SW 1271 (cell line): ENCODE results near the gene CHRNG.

Experiments used
- DNase-seq, 2 experiments: peaks; one replicate each; lab custom pipeline; 2025; lab: John Stamatoyannopoulos, UW

Gene CHRNG

DNA sequence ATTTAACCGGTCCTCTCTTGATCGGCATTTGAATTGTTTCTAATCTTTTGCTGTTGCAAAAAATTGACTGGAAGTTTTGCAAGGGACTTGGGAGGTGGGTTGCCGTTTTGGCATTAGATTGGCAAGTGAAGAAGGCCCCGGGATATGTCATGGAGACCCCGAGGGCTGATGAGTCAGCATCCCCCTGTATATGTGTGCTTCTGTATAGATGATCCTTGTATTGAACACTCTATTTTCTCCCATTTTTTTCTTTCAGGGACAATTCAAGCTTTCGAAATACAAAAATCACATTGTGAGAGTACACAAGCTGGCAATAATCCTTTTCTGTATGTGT lies 41.1 kb downstream of the CHRNG start:
- no peak for DNase-seq

DNA sequence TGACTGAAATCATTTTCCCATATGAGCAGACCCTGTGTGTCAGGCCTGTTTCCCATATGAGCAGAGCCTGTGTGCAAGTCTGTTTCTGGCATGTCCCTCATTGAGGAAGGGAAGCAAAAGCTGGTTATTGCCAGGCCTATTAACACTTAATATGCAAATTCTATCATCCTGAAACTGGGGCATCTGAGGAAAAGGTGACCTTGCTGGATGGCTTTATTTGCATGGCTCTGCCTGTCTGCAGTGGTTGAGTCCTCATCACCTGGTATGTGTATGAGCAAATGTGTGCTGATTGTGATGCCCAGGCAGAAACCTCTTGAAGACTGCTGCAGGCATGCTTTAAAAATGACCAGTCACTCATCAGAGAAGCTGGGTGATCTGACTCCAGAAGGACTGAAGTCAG lies 42.2 kb downstream of the CHRNG start:
- DNase-seq = no peak

DNA sequence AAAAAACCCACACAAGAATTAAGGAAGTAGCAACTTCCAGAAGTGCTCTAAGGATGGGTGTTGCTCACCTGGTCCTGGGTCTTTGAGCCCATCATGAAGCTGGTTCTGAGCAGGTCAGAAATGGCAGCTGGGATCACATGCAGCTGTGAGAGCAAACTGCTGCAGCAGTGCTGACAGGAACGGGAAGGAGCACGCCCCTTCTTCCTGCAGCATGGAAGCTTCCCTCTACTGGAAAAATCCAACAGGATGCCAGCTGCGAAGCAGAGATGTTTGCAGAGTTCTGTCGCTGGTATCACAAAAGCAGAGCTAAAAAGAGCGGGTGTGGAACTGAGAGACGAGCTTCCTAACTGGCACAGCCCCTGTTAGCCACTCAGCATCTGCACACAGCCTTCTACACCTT lies 44.7 kb downstream of the CHRNG start:
- DNase-seq = no peak

DNA sequence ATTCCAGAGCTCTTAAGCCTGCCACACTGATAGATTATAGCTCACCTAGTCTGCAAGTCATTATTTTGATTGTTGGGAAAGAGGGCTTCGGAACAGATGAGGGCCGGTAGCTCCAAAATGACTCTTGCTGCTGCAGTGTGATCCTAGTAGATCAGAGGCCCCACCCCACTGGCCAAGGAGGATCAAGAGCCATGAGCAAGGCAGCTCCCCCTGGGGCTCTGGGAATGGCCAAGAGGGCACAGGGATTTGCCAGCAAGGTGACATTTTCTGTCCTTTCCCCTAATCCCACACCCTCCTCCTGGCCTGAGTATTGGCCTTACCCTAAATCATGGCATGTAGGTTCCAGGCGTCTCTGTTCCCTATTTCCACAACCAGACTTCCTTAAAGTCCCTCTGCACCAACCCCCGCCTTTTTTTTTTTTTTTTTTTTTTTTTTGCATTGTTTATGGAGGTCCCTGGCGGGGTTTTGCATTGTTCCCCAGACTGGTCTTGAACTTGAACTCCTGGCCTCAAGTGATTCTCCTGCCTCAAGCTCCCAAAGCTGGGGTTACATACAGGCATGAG lies 47.5 kb downstream of the CHRNG start:
- no peak for DNase-seq

DNA sequence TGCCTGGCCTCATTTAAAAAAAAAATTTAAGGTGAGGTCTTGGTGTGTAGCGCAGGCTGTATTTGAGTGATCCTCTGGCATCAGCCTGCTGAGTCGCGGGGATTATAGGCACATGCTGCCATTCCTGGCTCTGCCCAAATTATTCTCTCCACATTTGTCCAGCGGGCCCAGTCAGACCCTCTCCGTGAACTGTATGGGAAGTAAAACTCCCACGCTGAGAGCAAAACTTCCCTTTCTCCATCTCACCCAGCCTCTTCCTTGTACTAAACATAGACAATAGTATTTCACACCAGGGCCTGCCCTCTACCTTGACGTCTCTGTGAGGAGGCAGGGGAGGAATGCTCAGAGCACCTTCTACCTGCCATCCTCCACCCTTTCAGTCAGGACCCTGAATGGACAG lies 48.0 kb downstream of the CHRNG start:
- no peak for DNase-seq

DNA sequence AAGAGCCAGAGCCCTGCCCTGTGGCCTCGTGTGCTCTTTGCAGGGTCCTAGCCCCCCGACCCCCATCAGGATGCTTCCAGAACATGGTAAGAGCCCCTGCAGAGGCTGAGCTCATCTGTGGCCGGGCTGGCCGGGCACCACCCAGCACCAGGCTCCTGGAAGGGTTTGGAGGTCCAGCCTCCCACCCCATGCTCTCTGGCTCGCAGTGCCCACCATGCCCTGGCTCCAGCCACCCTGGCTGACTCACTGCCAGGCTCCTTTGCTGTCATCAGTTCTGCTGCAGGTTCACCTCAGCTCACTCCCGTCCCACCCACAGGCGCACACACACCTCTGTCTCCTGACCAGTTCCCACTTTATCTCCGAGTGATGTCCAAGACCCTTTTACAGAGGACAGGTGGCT lies 48.5 kb downstream of the CHRNG start:
- no peak for DNase-seq

DNA sequence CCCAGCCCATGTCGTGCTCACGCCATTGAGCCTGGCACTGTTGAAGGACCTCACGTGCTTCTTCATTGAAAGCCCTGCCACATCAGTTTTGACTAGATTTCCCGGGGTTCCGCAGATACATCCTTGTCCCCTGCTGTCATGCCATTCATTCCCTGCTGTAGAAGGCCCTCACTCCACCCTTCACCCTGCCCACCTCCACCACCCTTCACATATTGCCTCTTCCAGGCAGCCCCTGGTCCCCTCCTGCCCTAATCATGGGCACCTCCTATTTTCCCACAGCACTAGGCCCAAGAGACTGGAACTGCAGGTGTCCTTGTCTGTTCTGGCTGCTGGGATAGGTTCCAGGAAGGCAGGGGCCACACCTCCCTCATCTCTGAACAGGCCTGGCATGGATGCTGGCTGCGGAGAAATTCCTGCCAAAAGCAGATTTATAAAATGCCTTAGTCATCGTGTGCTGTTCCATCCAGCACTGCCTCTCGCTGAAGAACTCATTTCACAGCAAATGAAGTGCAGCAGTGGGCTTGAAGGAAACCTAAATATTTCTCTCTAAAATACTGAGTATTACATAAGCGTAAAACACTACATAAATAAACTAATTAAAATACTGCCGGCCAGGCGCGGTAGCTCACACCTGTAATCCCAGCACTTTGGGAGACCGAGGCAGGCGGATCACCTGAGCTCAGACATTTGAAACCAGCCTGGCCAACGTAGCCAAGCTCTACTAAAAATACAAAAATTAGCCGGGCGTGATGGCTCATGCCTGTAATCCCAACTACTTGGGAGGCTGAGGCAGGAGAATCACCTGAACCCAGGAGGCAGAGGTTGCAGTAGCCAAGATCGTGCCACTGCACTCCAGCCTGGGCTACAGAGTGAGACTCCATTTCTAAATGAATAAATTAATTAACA lies 49.4 kb downstream of the CHRNG start:
- DNase-seq = no peak

DNA sequence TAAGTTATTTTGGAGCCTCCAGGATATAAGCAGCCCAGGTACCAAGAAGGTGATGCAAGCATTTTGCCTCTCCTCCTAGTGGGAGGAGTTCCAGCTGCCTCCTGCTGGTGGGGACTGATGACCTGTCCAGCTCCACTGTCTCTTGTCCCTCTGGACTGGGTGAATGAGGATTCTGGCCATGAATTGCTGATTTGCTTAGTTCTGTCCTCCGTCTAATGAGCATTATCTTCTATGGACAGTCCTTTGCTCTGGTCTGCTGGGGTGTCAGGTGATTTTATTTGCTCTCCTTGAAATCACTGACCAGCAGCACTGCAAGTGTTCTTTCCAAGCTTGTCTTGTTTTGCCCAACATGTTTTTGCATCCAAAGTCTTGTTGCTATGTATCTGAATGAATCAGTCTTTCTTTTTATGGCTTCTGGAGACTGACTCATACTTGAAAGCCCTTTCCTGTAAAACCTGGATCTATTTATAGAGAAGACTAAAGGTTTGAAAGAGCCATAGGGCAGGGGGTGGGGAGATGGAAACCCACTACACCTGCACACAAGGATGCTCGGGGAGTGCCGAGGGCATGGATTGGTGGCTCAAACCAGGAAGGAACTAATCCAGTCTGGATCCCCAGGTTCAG lies 53.4 kb downstream of the CHRNG start:
- peak in 1 of 2 experiments; percentile 64 for DNase-seq

DNA sequence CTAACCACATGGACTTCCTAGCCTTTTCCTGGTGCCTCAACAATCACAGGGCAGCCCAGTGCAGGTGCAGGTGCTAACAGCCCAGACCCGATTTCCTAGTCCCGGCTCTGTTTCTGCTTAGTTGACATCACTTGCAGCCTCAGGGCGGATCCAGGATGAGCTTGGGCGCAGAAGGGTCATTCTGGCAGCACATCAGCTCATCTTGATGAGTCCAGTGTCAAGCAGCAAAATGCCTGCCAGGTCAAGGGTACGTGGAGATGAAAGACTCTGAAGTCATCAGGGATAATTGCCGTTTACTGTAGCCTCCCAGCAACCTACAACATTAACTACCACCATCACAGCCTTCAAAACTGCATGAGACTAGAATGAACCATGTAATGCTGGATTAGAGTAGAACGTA lies 54.5 kb downstream of the CHRNG start:
- no peak for DNase-seq
